Non-pigmented ciliary epithelial cell (primary cell): ENCODE measurements around the gene MIOS.

Source experiments
- DNase-seq: peaks from one replicate; pipeline ENCODE4 v3.0.0-alpha.2; 2010; ENCODE audit warnings: low read depth

The MIOS gene

GRCh38 chr7:7583731-7584130 lies 17.0 kb downstream of the MIOS start:
- DNase-seq = no peak

DNA sequence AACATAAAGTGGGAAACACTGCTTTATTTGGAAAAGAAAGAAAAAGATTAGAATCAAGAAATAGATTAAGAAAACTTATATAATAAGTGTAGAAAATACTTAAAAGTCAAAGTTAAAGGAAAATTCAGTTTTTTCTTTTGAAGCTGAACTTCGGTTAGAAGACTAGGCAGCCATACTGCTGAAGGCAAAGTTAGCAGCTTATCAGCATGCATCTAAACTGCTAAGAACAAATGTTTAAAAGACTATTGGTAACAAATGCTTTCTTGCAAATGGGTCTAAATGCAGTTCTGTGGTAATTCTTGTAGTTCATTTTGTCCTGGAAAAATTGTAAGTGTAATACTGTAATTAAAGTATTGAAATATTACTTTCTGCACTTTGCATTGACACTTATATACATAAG lies 18.0 kb downstream of the MIOS start:
- DNase-seq = no peak

DNA sequence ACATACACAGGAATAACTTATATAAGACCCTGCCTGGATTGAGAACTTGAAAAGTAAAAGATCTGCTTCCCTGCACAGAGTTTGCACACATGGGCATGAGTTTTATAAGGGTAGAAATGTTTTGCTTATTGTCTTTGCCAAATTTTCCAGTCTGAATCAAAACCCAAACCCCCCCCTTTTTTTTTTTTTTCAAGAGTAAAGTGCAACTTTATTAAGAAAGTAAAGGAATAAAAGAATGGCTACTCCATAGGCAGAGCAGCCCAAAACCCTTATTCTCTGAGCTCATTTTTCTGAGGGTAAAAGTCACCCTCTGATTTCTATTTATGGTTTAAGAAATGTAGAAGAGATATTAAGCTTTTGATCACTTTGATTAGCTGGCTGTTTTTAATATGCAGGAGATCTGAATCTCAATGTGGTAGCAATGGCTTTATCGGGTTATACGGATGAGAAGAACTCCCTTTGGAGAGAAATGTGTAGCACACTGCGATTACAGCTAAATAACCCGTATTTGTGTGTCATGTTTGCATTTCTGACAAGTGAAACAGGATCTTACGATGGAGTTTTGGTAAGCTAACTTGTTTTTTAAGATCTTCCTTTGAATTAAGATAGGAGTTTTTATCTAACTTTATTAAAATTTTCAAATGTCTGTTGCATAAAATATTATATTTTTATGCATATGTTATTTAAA lies 18.7 kb downstream of the MIOS start:
- DNase-seq = no peak

GRCh38 chr7:7595451-7595850 lies 28.8 kb downstream of the MIOS start:
- no peak for DNase-seq

GRCh38 chr7:7596176-7596575 lies 29.5 kb downstream of the MIOS start:
- DNase-seq = no peak

DNA sequence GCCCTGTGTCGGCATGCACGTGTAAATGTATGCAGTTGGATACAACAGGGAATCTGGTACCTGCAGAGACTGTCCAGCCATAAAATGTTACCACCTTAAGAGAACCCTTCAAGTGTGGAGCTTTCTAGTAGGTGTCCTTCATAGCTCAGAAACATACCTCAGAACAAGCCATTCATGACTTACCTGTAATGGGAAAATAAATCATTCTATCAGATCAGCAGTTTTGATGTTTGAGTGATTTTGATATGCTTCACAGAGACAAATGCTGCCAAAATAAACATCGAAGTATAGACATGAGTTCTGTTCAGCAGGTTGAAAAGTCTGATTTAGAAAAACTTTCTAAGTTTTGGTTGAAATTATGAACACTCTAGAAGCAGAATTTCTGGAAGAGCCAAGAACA lies 40.3 kb downstream of the MIOS start:
- DNase-seq = no peak

GRCh38 chr7:7609330-7609729 lies 42.6 kb downstream of the MIOS start:
- no peak for DNase-seq

DNA sequence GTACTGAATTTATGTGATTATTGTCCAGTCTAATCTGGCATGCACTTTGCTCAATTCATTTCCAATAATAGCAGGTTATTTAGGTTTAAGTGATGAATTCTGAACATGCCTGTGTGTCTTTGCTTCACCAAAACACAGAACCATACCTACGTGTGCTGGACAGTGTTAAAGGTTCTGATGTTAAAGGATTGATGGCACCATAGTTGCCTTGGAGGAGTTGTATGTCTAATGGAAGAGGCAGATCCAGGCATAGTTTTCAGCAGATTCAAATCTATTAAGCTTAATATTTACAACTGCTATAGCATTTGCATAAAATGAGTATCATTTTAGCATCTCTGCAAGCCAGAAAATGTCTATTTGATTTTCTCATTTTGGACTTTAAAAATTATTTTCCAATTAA lies 45.8 kb downstream of the MIOS start:
- no peak for DNase-seq

GRCh38 chr7:7613210-7613609 lies 46.5 kb downstream of the MIOS start:
- DNase-seq = no peak

- no peak for DNase-seq
Observed at GRCh38 chr7:7614018-7614741, 47.5 kb downstream of the MIOS start.

DNA sequence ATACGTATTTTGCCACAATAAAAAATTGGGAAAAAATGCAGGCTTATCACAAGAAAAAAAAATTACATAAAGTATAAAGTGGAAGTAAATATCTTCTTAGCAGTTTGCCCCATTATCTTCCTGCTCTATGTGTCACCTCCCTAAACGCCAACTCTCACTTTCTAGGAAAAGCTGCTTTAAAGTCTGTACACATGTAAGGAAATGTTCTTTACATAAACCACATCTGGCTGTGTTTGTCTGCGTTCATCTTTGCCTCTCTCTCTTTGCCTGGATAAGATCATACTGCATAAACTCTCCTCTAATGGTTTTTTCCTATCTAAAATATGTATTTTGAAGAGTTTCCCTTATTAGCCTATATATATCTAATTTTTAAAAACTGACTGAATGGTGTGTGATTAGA lies 50.9 kb downstream of the MIOS start:
- DNase-seq = no peak

DNA sequence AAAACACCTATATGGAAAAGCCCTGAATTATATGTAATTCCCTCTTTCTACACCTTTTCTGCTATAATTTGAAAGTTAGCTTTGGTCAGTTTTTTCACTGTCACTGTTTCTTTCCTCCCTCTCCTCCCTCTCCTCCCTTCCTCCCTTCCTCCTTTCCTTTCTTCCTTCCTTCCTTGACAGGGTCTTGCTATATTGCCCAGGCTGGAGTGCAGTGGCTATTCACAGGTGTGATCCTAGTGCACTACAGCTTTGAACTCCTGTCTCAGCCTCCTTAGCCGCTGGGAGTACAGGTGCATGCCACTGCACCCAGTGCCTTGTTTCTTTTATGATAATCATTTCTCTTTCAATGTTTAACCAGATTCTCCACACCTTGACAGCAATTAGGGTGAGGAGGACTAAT lies 51.7 kb downstream of the MIOS start:
- no peak for DNase-seq

GRCh38 chr7:7620236-7620635 lies 53.6 kb downstream of the MIOS start:
- no peak for DNase-seq

DNA sequence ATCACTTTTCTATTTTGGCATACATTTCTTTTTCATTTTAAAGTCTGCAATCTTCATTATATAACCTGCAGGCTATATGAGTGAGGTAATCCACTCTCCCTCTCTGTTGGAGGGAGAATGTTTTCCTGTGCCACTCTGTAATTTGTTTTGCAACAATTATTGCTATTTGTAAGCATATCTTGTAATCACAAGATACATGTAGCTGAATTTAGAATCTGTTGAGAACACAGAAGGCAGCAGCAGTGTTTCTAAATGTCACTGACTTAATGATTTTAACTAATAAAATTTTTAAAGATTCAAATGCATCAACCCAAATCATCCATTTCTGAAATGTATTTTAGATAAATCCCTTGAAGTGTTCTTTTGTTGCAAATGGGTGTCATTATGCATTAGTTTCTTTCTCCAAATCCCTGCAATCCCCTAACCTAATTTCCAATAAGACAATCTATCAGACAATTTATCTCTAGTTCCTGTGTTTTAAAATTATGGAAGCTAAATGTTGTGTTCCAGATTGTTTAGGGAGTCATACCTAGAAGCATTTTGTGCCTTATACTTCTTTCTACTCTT lies 54.0 kb downstream of the MIOS start:
- DNase-seq = no peak

DNA sequence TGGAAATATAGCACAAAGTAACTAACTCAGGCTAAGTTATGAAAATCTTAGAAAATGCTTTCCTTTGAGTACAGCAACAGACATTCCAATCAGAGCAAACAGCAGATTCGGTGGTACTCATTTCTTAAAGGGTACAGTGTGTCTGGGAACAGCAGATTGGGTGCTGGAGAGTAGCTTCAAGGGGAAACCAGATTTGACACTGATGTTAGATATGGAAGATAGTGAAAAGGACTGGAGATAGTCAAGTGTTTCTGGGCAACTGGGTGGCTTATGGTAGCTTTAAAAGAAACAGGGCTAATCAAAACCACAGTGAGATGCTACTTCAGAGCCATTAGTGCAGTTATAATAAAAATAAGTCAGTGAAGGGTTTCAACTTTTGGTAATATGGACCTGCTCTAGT lies 61.8 kb downstream of the MIOS start:
- no peak for DNase-seq

DNA sequence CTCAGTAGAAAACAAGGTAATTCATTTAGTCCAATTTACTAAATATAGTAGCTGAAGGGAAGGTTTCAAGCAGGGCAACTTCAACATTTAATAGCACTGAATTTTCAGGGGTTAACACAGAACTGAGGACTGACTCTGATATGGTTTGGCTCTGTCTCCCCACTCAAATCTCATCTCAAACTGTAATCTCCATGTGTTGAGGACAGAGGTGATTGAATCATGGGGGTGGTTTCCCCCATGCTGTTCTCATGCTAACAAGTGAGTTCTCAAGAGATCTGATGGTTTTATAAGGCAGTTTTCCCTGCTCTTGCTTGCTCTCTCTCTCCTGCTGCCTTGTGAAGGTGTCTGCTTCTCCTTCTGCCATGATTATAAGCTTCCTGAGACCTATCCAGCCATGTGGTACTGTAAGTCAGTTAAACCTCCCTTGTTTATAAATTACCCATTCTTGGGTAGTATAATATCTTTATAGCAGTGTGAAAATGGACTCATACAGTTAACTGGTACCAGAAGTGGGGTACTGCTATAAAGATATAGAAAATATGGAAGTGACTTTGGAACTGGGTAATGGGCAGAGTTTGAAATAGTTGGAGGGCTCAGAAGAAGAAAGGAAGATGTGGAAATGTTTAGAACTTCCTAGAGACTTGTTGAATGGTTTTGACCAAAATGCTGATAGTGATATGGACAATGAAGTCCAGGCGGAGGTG lies 64.1 kb downstream of the MIOS start:
- DNase-seq = no peak

GRCh38 chr7:7639421-7639820 lies 72.7 kb downstream of the MIOS start:
- DNase-seq = no peak

DNA sequence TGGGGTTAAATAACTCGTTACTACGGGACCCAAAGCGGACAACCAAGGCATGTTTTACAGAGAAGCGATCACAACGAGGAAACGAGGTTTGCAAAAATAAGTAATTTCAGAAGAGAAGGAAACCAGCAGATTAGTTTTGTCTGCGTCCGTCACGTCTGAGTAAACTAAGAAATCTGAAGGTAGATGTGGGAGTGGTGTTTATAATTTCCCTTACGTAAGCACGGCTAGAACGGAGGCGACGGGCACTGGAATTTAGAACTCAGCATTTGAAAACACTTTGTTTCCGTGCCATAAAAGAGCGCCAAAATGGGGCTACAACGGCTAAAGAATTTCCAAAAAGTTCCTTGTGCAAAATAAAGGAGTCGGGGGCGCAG lies 73.2 kb downstream of the MIOS start:
- DNase-seq = no peak

DNA sequence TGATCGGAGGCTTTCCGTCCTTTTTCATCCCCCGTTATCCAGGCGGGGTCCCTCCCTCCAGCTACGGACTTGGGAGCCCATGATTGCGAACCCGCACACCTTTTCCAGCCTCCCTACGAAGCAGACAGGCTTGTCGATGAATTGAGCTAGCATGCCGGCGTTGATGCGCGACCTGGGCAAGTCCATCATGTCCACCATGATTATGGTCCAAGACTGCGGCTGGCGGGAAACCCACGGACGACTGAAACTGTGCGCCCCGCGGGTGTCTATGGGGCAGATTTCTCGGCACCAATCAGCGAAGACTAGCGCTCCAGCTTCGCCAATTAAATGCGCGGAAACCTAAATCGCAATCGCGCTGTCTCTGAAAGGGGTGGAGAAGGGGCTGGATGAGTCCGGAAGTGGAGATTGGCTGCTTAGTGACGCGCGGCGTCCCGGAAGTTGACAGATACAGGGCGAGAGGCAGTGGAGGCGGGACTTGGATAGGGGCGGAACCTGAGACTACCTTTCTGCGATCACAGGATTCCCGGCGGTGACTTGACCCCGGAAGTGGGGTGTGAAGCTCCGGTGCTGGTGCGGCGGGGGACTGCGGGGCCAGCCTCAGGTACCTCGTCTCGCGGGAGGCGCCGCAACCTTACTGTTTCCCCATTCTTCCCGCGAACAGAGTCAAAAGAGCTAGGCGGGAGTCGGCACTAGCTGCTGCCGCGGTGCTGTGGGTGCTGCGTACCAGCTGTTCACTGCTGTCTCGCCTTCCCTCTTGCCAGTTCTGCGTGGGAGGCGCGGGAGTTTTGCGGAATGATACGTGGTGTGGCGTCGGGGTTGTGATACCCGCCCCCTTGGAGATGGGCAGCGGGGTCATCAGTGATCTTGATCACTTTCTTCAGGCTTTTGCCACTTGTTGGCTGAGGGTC lies 73.8 kb downstream of the MIOS start, which contains the start of gene UMAD1:
TSS of gene UMAD1 (plus strand) at position 532 of the 908 bp plus-strand sequence. CDS start 32,620 bp downstream, outside the sequence.
- DNase-seq = peak; percentile 97

DNA sequence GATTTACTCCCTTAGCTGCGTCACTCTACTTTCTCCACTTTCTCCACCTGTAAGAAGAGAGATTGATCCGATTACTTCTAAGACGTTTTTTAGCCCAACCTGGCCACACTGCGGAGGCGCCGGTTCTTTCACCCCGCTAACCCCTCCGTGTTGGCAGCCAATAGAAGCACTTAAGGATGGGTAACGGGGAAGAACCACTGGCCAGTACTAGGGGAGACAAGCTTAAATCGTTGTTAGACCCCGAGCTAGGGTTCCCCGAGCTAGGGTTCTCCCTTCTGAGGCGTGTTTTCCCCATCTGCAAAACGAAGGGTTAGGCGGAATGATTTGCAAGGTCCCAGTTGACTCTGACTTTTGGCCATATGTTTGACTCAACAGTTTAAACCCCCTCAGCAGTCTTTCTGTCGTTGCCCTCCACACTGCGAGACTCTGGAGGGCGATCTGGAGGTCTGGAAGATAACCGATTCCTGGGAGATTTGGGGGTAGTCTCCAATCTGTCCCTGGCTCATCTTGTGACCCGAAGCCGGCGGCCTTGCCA lies 74.5 kb downstream of the MIOS start:
- no peak for DNase-seq

DNA sequence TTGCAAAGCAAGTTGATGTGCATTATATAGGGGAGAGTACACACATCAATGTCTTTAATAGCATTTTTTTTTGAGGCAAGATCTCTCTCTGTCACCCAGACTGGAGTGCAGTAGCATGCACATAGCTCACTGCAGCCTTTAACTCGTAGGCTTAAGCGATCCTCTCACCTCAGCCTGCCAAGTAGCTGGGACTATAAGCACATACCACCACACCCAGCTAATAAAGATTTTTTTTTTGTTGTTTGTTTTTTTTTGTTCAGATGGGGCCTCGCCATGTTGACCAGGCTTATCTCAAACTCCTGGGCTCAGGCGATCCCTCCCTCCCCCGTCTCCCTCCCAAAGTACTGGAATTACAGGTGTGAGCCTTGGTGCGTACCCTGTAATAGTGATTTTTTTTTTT lies 75.4 kb downstream of the MIOS start:
- DNase-seq = no peak
